ENCODE measurements around the gene PTPRT.

Gene PTPRT

DNA sequence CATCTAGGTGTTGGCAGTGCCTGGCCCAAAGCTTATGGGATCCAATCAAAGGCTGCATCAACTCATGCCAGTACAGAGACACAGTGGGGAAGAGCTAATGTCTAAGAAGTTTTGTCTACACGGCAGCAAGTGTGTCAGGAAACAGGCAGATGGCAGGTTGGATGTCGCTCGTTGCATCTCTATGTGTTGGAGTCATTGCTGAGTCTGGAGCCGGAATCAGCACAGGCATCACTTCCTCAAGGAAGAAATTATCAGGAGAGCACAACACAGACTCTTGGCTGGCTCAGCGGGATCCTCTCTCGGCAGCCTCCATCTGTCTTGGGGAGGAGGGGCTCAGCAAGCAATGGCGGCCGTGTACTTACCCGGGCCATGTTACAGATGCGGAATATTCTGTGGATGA lies 1104.3 kb downstream of the PTPRT start:
- DNase-seq = no peak

DNA sequence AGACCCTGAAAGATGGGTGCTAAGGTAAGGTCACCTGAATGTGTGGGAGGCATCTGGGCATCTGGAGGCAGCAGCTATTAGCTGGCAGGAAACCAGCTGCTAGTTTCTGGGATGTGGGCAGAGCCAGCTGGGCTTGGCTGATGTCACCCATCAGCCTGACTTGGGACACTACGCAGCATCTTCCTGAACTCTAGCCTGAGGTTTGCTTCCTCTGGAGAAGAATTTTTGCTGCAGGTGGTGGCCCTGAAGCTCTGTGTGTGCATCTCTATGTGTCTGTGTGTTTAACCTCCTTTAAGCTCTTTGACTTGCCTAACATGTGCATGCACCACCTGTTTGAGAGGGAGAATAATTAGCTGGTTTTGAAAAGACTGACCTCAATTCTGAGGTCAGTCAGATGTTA lies 1106.4 kb downstream of the PTPRT start:
- no peak for DNase-seq

DNA sequence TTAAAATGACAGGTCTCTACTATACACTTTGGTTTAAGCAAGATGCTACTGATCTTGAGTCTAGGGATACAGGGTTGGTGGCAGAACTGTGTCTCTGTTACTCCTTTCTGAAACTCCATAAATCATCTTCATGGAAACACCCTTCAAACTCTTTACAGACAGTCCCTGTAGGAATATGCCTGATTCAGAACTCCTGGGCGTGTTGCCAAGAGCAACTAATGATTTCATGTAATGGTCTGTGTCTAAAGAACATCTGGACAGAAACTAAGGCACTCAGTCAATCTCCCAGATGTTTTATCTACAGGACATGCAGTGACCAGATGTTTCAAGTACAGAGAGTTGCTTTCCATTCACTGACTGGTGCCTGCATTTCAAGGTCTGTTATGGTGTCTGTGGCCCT lies 1107.1 kb downstream of the PTPRT start:
- DNase-seq = no peak

DNA sequence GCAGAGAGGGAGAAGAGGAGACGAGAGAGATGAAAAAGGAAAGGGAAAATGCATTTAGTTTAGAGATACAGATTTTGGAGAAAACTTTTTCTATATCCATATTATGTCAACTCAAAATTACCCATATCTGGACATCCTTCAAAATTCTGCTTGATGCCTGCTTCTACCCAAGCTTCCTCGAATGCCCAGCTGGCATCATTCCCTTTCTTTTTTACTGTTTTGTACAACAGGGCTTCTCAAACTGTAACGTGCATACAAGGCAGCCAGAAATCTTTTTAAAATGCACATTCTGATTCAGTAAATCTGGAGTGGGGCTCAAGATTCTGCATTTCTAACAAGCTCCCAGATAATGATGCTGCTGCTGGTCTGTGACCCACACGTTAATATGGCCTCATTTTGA lies 1108.8 kb downstream of the PTPRT start:
- DNase-seq = no peak

DNA sequence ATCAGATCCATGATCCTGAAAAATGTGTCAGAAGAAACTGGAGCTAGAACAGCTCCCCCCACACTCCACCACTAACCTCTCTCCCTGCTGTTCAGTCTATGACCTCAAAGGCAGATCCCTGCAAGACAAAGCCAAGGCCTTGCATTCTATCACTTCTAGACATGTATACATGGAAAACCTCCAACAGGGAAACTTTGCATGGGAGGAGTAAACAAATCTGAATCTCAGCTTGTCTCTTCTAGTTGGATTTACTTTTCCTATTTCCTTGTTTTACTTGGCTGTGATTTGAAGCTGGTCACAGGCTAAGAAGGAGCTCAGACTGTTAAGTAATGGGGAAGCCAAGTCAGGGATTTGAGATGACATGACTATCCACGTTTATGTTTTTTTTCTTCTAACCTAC lies 1114.8 kb downstream of the PTPRT start:
- DNase-seq = no peak

DNA sequence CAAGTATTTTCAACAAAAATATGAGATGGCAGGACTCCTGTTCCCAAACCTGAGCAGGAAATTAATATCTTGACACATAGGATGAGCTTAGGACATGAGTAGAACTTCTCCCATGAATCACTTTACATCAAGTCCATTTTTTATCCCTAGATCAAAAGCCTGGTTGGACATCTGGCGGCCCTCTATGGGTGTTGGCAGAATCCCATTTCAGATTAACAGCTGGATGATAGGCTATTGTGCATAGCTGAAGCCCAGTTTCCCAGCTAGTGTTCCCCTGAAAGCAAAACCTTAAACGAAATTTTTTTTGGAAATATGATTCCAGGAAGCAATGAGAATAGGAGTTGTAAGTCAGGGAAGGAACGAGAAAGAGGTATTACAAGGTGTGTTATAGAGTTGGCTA lies 1122.1 kb downstream of the PTPRT start:
- no peak for DNase-seq

DNA sequence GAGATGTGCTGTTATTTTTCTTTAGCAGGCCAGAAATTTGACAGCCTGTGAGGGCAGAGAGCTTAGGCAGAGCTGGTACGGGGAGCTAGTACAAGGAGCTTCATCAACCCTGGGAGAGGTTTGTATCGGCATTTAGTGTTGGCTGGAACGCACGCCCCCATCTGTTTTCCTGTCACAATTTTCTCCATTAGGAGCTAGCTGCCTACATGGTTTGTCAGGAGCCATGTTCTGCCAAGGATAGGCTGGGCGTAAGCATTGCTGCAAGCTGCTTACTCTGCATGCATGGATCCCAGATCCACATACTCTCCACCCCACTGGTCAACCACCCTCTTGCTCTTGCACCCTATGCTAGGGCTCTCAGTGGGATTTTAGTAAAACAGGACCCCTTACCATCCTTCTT lies 1122.5 kb downstream of the PTPRT start:
- no peak for DNase-seq

DNA sequence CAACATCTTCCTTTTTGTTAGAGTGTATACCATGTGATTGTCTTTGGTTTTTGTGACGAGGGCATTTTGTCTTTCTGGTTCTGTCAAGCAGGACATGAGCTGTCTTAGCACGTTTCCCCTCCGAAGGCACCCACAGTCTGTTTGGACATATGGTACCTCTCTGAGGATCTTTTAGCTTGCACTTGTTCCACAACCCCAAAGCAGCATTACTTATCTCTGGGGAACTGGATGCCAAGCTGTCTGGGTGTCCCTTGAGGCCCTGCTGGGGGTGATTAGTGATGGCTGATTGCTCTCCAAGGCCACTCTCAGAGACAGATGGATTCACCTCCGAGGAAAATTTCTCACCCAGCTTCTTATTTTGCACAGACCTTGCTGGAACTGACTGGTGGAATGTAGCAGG lies 1126.6 kb downstream of the PTPRT start:
- DNase-seq = no peak

DNA sequence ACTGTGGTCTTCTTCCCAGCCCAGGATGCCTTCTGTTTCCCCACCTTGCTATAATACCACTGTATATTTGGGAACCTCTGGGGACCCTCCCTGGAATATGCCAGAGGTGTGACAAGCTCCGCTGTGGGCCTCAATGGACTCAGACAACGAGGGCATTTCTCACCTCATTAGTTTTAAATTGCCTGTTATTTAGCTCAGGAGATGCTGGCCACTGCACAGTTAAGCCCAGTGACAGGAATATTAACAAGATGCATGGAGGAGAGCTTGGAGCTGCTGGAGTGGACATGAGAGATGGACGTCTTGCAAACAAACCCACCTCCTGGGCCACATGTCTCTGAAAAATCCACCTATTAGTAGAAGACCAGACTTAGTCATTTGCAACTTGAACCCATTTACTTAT lies 1136.4 kb downstream of the PTPRT start:
- DNase-seq = no peak

DNA sequence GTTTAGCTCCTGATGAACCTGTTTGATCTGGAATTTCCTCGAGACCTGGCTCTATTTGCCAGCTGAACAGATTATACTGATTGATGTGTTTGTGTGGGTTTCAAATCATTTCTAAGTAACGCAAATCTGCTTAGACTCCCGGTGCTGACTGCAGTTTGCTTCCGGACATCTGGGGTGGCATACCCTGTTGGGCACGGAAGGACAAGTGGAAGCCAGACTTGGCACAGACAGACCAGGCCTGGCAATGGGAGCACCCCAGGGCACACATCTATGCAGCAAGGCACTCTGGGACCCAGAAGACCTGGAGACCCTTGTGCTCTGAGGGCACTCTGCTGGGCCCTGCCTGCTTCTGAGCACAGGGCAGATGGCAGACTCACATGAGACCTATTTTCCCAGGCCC lies 1137.8 kb downstream of the PTPRT start:
- no peak for DNase-seq

DNA sequence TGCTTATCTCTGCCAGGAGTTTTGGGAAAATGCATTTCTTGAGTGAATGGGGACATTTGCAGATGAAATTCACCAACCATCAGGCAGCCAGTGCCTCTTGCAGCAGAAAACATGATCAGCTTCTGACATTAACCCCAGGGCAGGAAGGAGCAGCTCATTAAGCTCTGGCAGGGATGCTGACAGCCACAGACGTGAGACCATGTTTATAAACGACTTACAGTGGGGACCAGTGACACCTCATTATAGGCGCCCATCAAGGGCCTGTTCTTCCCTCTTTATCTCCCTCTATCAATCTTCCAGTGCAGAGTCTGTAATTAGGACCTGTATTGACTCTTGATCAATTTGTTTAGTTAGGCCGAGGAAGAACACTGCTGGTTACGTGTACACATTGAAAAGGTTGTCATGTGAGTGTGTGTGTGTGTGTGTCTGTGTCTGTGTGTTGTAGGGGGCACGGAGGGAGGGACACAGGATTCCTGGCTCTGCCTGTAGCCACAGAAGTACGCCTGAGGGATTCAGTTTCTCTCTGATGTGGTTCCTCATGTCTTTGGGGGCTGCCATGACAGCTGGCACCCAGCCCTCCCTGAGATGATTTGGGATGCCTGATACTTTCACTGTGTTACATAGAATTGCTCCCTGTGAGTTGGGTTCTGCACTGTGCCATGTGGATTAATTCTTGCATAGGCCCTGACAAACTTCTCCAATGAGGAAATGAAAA lies 1143.2 kb downstream of the PTPRT start:
- no peak for DNase-seq

DNA sequence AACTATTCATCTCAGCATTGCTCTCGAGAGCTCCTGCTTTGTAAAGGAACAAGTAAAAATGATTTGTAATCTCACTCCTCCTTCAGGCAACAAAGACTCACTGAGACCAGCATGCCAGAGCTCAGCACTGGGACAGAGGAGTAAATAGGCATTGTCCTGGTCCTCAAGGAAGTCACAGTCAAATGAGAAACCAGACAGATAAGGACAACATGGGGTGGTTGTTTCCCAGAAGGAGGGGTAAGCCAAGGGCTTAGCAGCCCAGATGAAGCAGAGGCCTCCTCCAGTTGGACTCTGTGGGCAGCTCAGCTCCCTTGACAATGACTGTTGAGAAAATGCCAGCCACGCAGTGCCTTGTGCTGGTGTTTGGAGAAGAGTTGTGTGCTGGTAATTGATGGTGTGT lies 1145.8 kb downstream of the PTPRT start:
- no peak for DNase-seq

DNA sequence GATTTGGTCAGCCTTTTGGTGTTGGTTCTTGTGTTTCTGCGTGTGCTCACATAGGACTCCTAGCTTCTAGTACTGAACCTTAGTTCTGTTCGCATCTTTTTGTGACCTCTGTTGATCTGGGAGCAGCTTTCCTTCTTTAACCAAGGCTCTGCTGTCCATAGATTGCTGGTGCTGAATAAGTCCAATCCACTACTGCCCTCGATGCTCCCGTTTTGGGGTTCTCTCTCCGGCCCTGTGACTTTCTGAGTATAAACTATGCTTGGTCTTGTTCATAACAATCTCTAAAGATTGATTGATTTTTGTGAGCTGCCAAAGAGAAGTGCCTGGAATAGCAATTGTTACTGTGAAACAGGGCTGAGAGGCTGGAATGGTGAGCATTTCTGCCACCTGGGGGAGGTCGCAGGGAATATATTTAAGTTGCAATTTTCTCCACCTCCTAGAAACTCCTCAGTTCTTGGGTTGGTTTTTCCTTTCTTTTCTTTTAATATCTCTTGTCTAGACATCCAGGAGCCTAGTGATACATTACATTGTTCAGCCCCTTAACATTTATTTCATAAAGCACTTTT lies 1148.6 kb downstream of the PTPRT start:
- no peak for DNase-seq

DNA sequence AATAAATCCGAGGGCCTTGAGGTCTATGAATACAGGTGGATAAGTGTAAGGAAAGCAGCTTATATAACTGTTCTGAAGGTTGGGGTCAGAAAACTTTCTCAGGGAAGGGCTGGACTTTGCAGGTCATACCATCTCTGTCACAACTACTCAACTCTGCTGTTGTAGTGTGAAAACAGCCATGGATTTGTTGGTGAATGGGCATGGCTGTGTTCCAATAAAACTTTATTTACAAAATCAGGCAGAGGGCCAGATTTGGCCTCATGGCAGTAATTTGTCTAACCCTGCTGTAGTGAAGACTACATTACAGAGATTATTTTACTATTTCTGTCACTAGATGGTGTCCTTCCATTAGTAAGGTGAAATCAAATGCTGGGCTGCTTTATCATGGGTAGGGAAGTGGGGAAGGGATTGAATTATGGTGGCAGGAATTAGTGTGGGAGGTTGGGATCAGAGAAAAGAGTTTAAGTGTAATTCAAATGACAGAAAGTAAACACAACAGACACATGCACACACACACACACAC lies 1161.9 kb downstream of the PTPRT start:
- DNase-seq = peak; percentile 69

DNA sequence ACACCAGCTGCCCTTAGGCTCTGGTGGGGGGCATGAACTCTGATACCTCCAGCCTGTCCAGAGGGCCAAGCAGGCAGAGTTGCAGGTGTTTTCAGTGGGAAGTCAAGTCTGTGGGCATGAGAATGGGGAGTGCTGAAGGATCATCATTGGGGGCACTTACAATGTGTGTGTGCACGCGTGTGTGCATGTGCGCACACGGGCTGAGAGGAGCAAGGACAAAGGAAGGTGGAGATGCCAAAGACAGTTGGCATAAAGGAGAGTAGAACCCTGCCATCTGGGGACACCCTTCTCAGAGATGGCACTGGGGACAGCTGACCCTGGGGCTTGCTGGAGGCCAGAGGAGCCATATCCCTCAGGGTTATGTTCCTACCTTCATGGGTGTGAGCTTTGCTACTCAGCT lies 1163.1 kb downstream of the PTPRT start:
- DNase-seq = no peak

DNA sequence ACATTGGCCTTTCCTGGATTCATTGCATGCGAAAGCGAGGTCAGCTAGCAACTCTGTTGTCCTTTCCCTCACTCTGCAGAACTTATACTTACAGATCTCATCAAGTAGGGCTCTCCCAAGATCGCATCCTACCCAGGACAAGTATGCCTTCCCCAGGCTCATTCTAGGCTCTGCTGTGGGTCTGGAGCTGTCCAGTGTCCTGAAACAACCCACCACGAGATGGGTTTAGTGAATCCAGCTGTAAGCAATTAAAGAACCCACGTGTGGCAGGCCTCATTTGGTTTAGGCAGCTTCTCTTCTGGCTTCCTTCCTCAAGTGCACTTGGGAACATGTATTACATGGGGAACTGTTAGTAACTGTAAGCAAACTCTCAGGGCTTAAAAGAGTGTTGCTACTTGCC lies 1165.1 kb downstream of the PTPRT start:
- DNase-seq = no peak
